GM19372 (cell line): ENCODE data around the gene UGT1A7.
"Not testable (repeated sequence)": the region's sequence is repeated elsewhere in the genome, so short reads cannot be mapped to it uniquely, and the experiment has no call there.

Source experiments
- ATAC-seq: cut with Tn5 transposase; IDR thresholded peaks from one replicate; pipeline ENCODE4 v1.9.1; 2021; ENCODE audit warnings: mild to moderate bottlenecking, low read depth, moderate library complexity; ENCODE audit not compliant: unreplicated experiment

UGT1A7 gene

GRCh38 chr2:233681521-233682099 is at the start of gene UGT1A7:
TSS of gene UGT1A7 (plus strand) at chr2:233681901. CDS start at chr2:233681938, 37 bp downstream.
- ATAC-seq: no peak

GRCh38 chr2:233636306-233636705 is 45.4 kb upstream of the UGT1A7 start, which contains the start of gene UGT1A10:
TSS of gene UGT1A10 (plus strand) at chr2:233636448. CDS start at chr2:233636523, 75 bp downstream.
- ATAC-seq: not testable (repeated sequence)

- ATAC-seq: no peak
Observed at GRCh38 chr2:233638836-233639235, 42.9 kb upstream of the UGT1A7 start.

GRCh38 chr2:233639860-233640259 is 41.8 kb upstream of the UGT1A7 start:
- ATAC-seq: no peak

GRCh38 chr2:233643128-233643527 is 38.6 kb upstream of the UGT1A7 start:
- ATAC-seq: no peak

GRCh38 chr2:233646033-233646432 is 35.7 kb upstream of the UGT1A7 start:
- ATAC-seq: not testable (repeated sequence)

- ATAC-seq: no peak
Observed at GRCh38 chr2:233650981-233651380, 30.7 kb upstream of the UGT1A7 start.

- no peak for ATAC-seq
Observed at GRCh38 chr2:233651430-233651829, 30.3 kb upstream of the UGT1A7 start.

GRCh38 chr2:233654501-233654900 is 27.2 kb upstream of the UGT1A7 start:
- ATAC-seq: no peak

GRCh38 chr2:233655043-233655442 is 26.7 kb upstream of the UGT1A7 start:
- ATAC-seq: no peak

GRCh38 chr2:233655943-233656342 is 25.8 kb upstream of the UGT1A7 start:
- ATAC-seq: not testable (repeated sequence)

GRCh38 chr2:233656443-233656842 is 25.3 kb upstream of the UGT1A7 start:
- ATAC-seq: no peak

GRCh38 chr2:233658610-233659009 is 23.1 kb upstream of the UGT1A7 start:
- no peak for ATAC-seq

GRCh38 chr2:233663911-233664310 is 17.8 kb upstream of the UGT1A7 start:
- no peak for ATAC-seq

- no peak for ATAC-seq
Observed at GRCh38 chr2:233668605-233669260, 13.0 kb upstream of the UGT1A7 start.

GRCh38 chr2:233671290-233672161 is 10.2 kb upstream of the UGT1A7 start, which contains the start of gene UGT1A9:
TSS of gene UGT1A9 (plus strand) at chr2:233671898. CDS start at chr2:233671935, 37 bp downstream.
- no peak for ATAC-seq

GRCh38 chr2:233672886-233673285 is 8.8 kb upstream of the UGT1A7 start:
- ATAC-seq: no peak

GRCh38 chr2:233673896-233674295 is 7.8 kb upstream of the UGT1A7 start:
- no peak for ATAC-seq

- no peak for ATAC-seq
Observed at GRCh38 chr2:233674314-233674713, 7.4 kb upstream of the UGT1A7 start.

GRCh38 chr2:233674995-233675394 is 6.7 kb upstream of the UGT1A7 start:
- ATAC-seq: no peak

- no peak for ATAC-seq
Observed at GRCh38 chr2:233676046-233676445, 5.7 kb upstream of the UGT1A7 start.
